Astrocyte (in vitro differentiated cells and primary cell): ENCODE results near the gene SRR. TPM values are rescaled to one million over a fixed set of nuclear protein-coding genes. Genes with fewer than 3 reads are reported as not detected.

Experiments
- DNase-seq: peaks from one replicate; pipeline ENCODE4 v3.0.0-alpha.2; 2010; ENCODE audit warnings: low read depth
- FAIRE-seq: peaks from 2 replicates; lab custom pipeline; 2011; peaks lifted over from hg19 to GRCh38; lab: Jason Lieb, UNC
- H2AFZ ChIP-seq: 2 replicates; pipeline ENCODE4 v1.6.0; 2012; ENCODE audit warnings: low read depth, low read length, inconsistent platforms
- H3K27ac ChIP-seq: 2 replicates; pipeline ENCODE4 v1.5.1; 2011; ENCODE audit warnings: low read depth, low read length, inconsistent platforms
- H3K27me3 ChIP-seq: 2 replicates; pipeline ENCODE4 v1.6.0; 2011; ENCODE audit warnings: low read length, inconsistent platforms; ENCODE audit not compliant: insufficient read depth
- H3K36me3 ChIP-seq: 2 replicates; pipeline ENCODE4 v1.5.1; 2011; ENCODE audit warnings: low read length, inconsistent platforms; ENCODE audit not compliant: insufficient read depth
- H3K4me1 ChIP-seq: 2 replicates; pipeline ENCODE4 v1.5.1; 2011; ENCODE audit warnings: low read length, inconsistent platforms; ENCODE audit not compliant: insufficient read depth
- H3K4me2 ChIP-seq: 2 replicates; pipeline ENCODE4 v1.6.0; 2012; ENCODE audit warnings: low read length, inconsistent platforms
- H3K4me3 ChIP-seq: 2 replicates; pipeline ENCODE4 v1.5.1; 2011; ENCODE audit warnings: low read depth, mild to moderate bottlenecking, low read length, inconsistent platforms; ENCODE audit not compliant: insufficient read depth
- H3K79me2 ChIP-seq: 2 replicates; pipeline ENCODE4 v1.6.0; 2012; ENCODE audit warnings: mild to moderate bottlenecking, low read length, inconsistent platforms; ENCODE audit not compliant: insufficient read depth
- H3K9ac ChIP-seq: 2 replicates; pipeline ENCODE4 v1.6.0; 2012; ENCODE audit warnings: mild to moderate bottlenecking, low read length, inconsistent platforms
- H3K9me3 ChIP-seq: 2 replicates; pipeline ENCODE4 v1.5.1; 2012; ENCODE audit warnings: low read depth, mild to moderate bottlenecking, low read length, inconsistent platforms; ENCODE audit not compliant: insufficient read depth
- H4K20me1 ChIP-seq: 2 replicates; pipeline ENCODE4 v1.6.0; 2012; ENCODE audit warnings: low read length, inconsistent platforms; ENCODE audit not compliant: insufficient read depth
- H3K27ac Mint-ChIP-seq: one replicate; pipeline ENCODE4 v1.8.0; 2021; ENCODE audit warnings: mild to moderate bottlenecking, mixed read lengths; ENCODE audit not compliant: unreplicated experiment
- H3K27me3 Mint-ChIP-seq: one replicate; pipeline ENCODE4 v1.8.0; 2021; ENCODE audit warnings: low read depth, mixed read lengths; ENCODE audit not compliant: unreplicated experiment
- H3K36me3 Mint-ChIP-seq: one replicate; pipeline ENCODE4 v1.8.0; 2021; ENCODE audit warnings: low read depth, mixed read lengths; ENCODE audit not compliant: unreplicated experiment
- H3K4me1 Mint-ChIP-seq: one replicate; pipeline ENCODE4 v1.8.0; 2021; ENCODE audit warnings: low read depth, mixed read lengths; ENCODE audit not compliant: unreplicated experiment
- H3K4me3 Mint-ChIP-seq: one replicate; pipeline ENCODE4 v1.8.0; 2021; ENCODE audit warnings: mild to moderate bottlenecking, moderate library complexity, mixed read lengths; ENCODE audit not compliant: unreplicated experiment
- H3K9me3 Mint-ChIP-seq: one replicate; pipeline ENCODE4 v1.8.0; 2021; ENCODE audit warnings: mild to moderate bottlenecking, mixed read lengths; ENCODE audit not compliant: unreplicated experiment
- EZH2 ChIP-seq: IDR thresholded peaks from 2 replicates; pipeline ENCODE4 v1.6.1; 2012; ENCODE audit warnings: mild to moderate bottlenecking, low read length, inconsistent platforms; ENCODE audit not compliant: insufficient read depth
- total RNA-seq: library from RNA; stranded (reverse); gene quantifications from 2 replicates; pipeline ENCODE4 v1.2.1, GENCODE V29; 2021
- TF ChIP-seq, protein P1 (sequence below): IDR thresholded peaks from 2 replicates; pipeline ENCODE4 v1.5.1; 2011; ENCODE audit warnings: low read depth, mild to moderate bottlenecking, inconsistent platforms, low read length, moderate library complexity; ENCODE audit not compliant: insufficient read depth

Gene SRR
- total RNA-seq, 1 donor from 2014 or later, result 15.4 TPM

DNA sequence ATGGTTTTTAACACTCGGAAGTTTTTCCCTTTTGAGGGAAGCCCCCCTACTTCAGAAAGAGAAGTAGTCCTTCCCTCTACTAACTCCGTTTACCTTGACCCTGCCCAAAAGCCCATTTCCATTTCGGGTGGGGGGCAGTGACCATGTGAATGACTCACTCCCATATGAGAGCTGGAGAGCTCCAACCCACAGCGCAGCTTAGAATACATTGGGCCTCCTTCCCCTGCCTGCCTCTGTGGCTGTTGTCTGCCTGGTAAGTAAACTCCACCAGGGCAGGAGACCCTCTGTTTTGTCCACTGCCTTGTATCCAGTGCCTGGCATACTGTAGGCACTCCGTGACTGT is 34.5 kb downstream of the SRR start:
- H3K36me3 ChIP-seq, result peaks cover 23% of the 10 kb centered on the region
- Mint-ChIP-seq H3K27ac (peak overlapping the region; percentile 42), H3K4me1 (peaks cover 16% of the 10 kb centered on the region), H3K27me3 (no peaks in the 10 kb centered on the region), H3K4me3 (peak overlapping the region; percentile 88), H3K36me3 (peaks cover 6% of the 10 kb centered on the region), H3K9me3 (no peaks in the 10 kb centered on the region)
- H4K20me1 ChIP-seq, result peaks cover 45% of the 10 kb centered on the region
- H3K4me3 ChIP-seq, result peak overlapping the region; percentile 99
- FAIRE-seq (no peak), DNase-seq (peak; percentile 31)
- peak overlapping the region; percentile 98 for H3K9ac ChIP-seq
- no peak for TF ChIP-seq EZH2
- TF ChIP-seq, protein P1, sequence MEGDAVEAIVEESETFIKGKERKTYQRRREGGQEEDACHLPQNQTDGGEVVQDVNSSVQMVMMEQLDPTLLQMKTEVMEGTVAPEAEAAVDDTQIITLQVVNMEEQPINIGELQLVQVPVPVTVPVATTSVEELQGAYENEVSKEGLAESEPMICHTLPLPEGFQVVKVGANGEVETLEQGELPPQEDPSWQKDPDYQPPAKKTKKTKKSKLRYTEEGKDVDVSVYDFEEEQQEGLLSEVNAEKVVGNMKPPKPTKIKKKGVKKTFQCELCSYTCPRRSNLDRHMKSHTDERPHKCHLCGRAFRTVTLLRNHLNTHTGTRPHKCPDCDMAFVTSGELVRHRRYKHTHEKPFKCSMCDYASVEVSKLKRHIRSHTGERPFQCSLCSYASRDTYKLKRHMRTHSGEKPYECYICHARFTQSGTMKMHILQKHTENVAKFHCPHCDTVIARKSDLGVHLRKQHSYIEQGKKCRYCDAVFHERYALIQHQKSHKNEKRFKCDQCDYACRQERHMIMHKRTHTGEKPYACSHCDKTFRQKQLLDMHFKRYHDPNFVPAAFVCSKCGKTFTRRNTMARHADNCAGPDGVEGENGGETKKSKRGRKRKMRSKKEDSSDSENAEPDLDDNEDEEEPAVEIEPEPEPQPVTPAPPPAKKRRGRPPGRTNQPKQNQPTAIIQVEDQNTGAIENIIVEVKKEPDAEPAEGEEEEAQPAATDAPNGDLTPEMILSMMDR, result no peak
- peaks cover 53% of the 10 kb centered on the region for H3K79me2 ChIP-seq
- H3K27ac ChIP-seq, result peak overlapping the region; percentile 26
- H2AFZ ChIP-seq, result peak overlapping the region; percentile 94
- peak overlapping the region; percentile 93 for H3K4me2 ChIP-seq
- H3K27me3 ChIP-seq, result no peaks in the 10 kb centered on the region
- H3K4me1 ChIP-seq, result peaks cover 24% of the 10 kb centered on the region
- H3K9me3 ChIP-seq, result no peaks in the 10 kb centered on the region

DNA sequence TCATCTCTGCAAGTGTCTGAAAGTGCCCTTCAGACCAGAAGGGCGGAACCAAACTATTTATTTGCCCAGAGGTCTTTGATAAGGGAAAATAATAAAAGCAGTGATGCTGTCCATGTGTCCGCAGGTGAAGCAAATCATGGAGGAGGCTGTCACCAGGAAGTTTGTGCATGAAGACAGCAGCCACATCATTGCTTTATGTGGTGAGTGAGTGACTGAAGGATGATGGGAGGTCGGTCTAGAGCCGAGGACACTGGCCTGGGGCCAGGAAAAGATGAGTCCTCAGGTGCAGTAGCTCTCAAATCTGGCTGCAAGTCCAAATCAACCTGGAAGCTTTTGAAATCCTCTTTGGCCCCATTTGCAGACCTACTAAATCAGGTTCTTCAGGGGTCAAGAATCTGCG is 39.7 kb downstream of the SRR start:
- Histone ChIP-seq H3K4me3 (no peak overlapping the region), H2AFZ (no peak overlapping the region), H3K27me3 (no peaks in the 10 kb centered on the region), H3K9me3 (no peaks in the 10 kb centered on the region), H3K27ac (no peak overlapping the region), H3K4me1 (peaks cover 10% of the 10 kb centered on the region), H4K20me1 (peaks cover 34% of the 10 kb centered on the region), H3K36me3 (no peaks in the 10 kb centered on the region), H3K79me2 (peaks cover 14% of the 10 kb centered on the region), H3K9ac (no peak overlapping the region), H3K4me2 (no peak overlapping the region)
- H3K4me3 Mint-ChIP-seq, result no peak overlapping the region
- FAIRE-seq (no peak), DNase-seq (no peak)
- peaks cover 5% of the 10 kb centered on the region for H3K36me3 Mint-ChIP-seq
- H3K4me1 Mint-ChIP-seq, result peaks cover 16% of the 10 kb centered on the region
- TF ChIP-seq EZH2, result no peak
- TF ChIP-seq, protein P1, result no peak
- no peaks in the 10 kb centered on the region for H3K27me3 Mint-ChIP-seq
- H3K27ac Mint-ChIP-seq, result no peak overlapping the region
- H3K9me3 Mint-ChIP-seq, result no peaks in the 10 kb centered on the region

DNA sequence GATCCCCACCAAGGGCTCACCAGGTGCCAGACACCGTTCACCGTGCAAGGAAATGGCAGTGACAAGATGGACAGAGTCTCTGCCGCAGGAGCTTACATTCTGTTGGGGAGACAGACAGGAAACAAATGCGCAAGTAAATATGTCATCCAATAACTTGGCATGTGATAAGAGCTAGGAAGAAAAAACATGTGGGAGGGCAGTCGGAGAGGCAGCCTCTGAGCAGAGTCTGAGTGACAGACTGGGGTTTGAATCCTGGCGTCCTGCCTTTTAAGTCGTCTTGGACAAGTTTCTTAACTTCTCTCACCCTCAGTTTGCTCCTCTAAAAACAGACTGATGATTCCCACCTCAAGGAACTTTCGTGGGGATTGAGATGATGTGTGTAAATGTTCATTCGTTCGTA is 40.8 kb downstream of the SRR start:
- Histone ChIP-seq H3K4me3 (no peak overlapping the region), H4K20me1 (peaks cover 35% of the 10 kb centered on the region), H3K36me3 (no peaks in the 10 kb centered on the region), H3K9ac (no peak overlapping the region), H3K9me3 (no peaks in the 10 kb centered on the region), H3K27me3 (no peaks in the 10 kb centered on the region), H2AFZ (no peak overlapping the region), H3K4me2 (no peak overlapping the region), H3K4me1 (peaks cover 11% of the 10 kb centered on the region), H3K79me2 (peaks cover 10% of the 10 kb centered on the region), H3K27ac (no peak overlapping the region)
- peaks cover 15% of the 10 kb centered on the region for H3K4me1 Mint-ChIP-seq
- peaks cover 5% of the 10 kb centered on the region for H3K36me3 Mint-ChIP-seq
- FAIRE-seq (no peak), DNase-seq (no peak)
- H3K27ac Mint-ChIP-seq, result no peak overlapping the region
- no peaks in the 10 kb centered on the region for H3K27me3 Mint-ChIP-seq
- H3K9me3 Mint-ChIP-seq, result no peaks in the 10 kb centered on the region
- TF ChIP-seq, protein P1, result no peak
- TF ChIP-seq EZH2, result no peak
- H3K4me3 Mint-ChIP-seq, result no peak overlapping the region
